ENCODE data around the gene XKR8. TPM values are rescaled to one million over a fixed set of nuclear protein-coding genes. Genes with fewer than 3 reads are reported as not detected.
A peak's percentile ranks its signal among the peaks of the same experiment; 100 is the strongest.

Gene XKR8
- total RNA-seq, 4 donors from 2014 or later: 2.8 to 8.2 (median 5.0) TPM; not detected in 1

- intact Hi-C loops (cut with DNase I; ENCODE audit: low total_unique reads): no loop called here
- Histone ChIP-seq H3K27me3 (no peaks in the 10 kb centered on the region), H3K27ac (no peak overlapping the region), H3K36me3 (no peaks in the 10 kb centered on the region), H3K4me1 (no peaks in the 10 kb centered on the region), H3K4me3 (no peak overlapping the region), H3K9me3 (no peaks in the 10 kb centered on the region)
- DNase-seq: no peak
- TF ChIP-seq POLR2A (IDR thresholded peaks at IDR 0.05) (no peak), CTCF (IDR thresholded peaks at IDR 0.05) (no peak)
These were observed 7.5 kb downstream of the XKR8 start for GRCh38 chr1:27967106-27967883.

GRCh38 chr1:27967884-27968466, 8.2 kb downstream of the XKR8 start:
- intact Hi-C loops (cut with DNase I; ENCODE audit: low total_unique reads): no loop called here
- Histone ChIP-seq H3K27me3 (no peaks in the 10 kb centered on the region), H3K9me3 (no peaks in the 10 kb centered on the region), H3K4me1 (no peaks in the 10 kb centered on the region), H3K27ac (no peak overlapping the region), H3K36me3 (no peaks in the 10 kb centered on the region), H3K4me3 (no peak overlapping the region)
- TF ChIP-seq CTCF (IDR thresholded peaks at IDR 0.05): no peak
- no peak for TF ChIP-seq POLR2A (IDR thresholded peaks at IDR 0.05)
- no peak for DNase-seq

- TF ChIP-seq CTCF (IDR thresholded peaks at IDR 0.05): no peak
- TF ChIP-seq POLR2A (IDR thresholded peaks at IDR 0.05): no peak
- DNase-seq: no peak
- no peak overlapping the region for H3K4me3 ChIP-seq
- H3K9me3 ChIP-seq: no peaks in the 10 kb centered on the region
- H3K27me3 ChIP-seq: no peaks in the 10 kb centered on the region
- intact Hi-C loops (cut with DNase I; ENCODE audit: low total_unique reads): no loop called here
- no peaks in the 10 kb centered on the region for H3K4me1 ChIP-seq
- H3K36me3 ChIP-seq: no peaks in the 10 kb centered on the region
- no peak overlapping the region for H3K27ac ChIP-seq
These were observed 8.9 kb downstream of the XKR8 start for GRCh38 chr1:27968692-27969091.

- intact Hi-C loops (cut with DNase I; ENCODE audit: low total_unique reads): no loop called here
- Histone ChIP-seq H3K27ac (peak overlapping the region in 1 of 2 donors; percentile 27), H3K27me3 (no peaks in the 10 kb centered on the region), H3K4me1 (no peaks in the 10 kb centered on the region), H3K9me3 (no peaks in the 10 kb centered on the region), H3K4me3 (no peak overlapping the region), H3K36me3 (no peaks in the 10 kb centered on the region)
- peak in 1 of 2 donors; percentile 43 for DNase-seq
- TF ChIP-seq CTCF (IDR thresholded peaks at IDR 0.05): no peak
- TF ChIP-seq POLR2A (IDR thresholded peaks at IDR 0.05): no peak
These were observed 10.6 kb downstream of the XKR8 start for GRCh38 chr1:27970401-27970800.

GRCh38 chr1:27971674-27972073, 11.9 kb downstream of the XKR8 start:
- no peak for TF ChIP-seq CTCF (IDR thresholded peaks at IDR 0.05)
- TF ChIP-seq POLR2A (IDR thresholded peaks at IDR 0.05): no peak
- intact Hi-C loops (cut with DNase I; ENCODE audit: low total_unique reads): no loop called here
- Histone ChIP-seq H3K9me3 (no peaks in the 10 kb centered on the region), H3K4me3 (no peak overlapping the region), H3K4me1 (no peaks in the 10 kb centered on the region), H3K36me3 (no peaks in the 10 kb centered on the region), H3K27ac (peak overlapping the region in 1 of 2 donors; percentile 27), H3K27me3 (no peaks in the 10 kb centered on the region)
- no peak for DNase-seq
